ENCODE data around the gene ARHGEF1.

ARHGEF1 gene

GRCh38 chr19:41898235-41898634 is 15.3 kb downstream of the ARHGEF1 start:
- H3K4me3 ChIP-seq (ENCODE audit: low read length) = no peak overlapping the region
- no peak for DNase-seq (ENCODE audit: low read depth)
- TF ChIP-seq, protein P1, sequence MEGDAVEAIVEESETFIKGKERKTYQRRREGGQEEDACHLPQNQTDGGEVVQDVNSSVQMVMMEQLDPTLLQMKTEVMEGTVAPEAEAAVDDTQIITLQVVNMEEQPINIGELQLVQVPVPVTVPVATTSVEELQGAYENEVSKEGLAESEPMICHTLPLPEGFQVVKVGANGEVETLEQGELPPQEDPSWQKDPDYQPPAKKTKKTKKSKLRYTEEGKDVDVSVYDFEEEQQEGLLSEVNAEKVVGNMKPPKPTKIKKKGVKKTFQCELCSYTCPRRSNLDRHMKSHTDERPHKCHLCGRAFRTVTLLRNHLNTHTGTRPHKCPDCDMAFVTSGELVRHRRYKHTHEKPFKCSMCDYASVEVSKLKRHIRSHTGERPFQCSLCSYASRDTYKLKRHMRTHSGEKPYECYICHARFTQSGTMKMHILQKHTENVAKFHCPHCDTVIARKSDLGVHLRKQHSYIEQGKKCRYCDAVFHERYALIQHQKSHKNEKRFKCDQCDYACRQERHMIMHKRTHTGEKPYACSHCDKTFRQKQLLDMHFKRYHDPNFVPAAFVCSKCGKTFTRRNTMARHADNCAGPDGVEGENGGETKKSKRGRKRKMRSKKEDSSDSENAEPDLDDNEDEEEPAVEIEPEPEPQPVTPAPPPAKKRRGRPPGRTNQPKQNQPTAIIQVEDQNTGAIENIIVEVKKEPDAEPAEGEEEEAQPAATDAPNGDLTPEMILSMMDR (conservative IDR thresholded peaks at IDR 0.05; ENCODE audit: low read depth, low read length) = no peak

GRCh38 chr19:41901707-41902360 is 18.9 kb downstream of the ARHGEF1 start:
- DNase-seq (ENCODE audit: low read depth) = no peak
- no peak overlapping the region for H3K4me3 ChIP-seq (ENCODE audit: low read length)
- TF ChIP-seq, protein P1 (conservative IDR thresholded peaks at IDR 0.05; ENCODE audit: low read depth, low read length) = no peak

- DNase-seq (ENCODE audit: low read depth) = no peak
- TF ChIP-seq, protein P1 (conservative IDR thresholded peaks at IDR 0.05; ENCODE audit: low read depth, low read length) = no peak
These were observed 19.6 kb downstream of the ARHGEF1 start for GRCh38 chr19:41902594-41902993.

GRCh38 chr19:41903193-41903953 is 20.4 kb downstream of the ARHGEF1 start:
- DNase-seq (ENCODE audit: low read depth) = no peak
- TF ChIP-seq, protein P1 (conservative IDR thresholded peaks at IDR 0.05; ENCODE audit: low read depth, low read length) = no peak
- no peak overlapping the region for H3K4me3 ChIP-seq (ENCODE audit: low read length)

More at GRCh38 chr19:41902594-41902993, 19.6 kb downstream of the ARHGEF1 start:
- H3K4me3 ChIP-seq (ENCODE audit: low read length) = no peak overlapping the region

- DNase-seq (ENCODE audit: low read depth) = no peak
- TF ChIP-seq, protein P1 (conservative IDR thresholded peaks at IDR 0.05; ENCODE audit: low read depth, low read length) = no peak
- H3K4me3 ChIP-seq (ENCODE audit: low read length) = no peak overlapping the region
These were observed 21.3 kb downstream of the ARHGEF1 start for GRCh38 chr19:41904118-41904870.

- no peak overlapping the region for H3K4me3 ChIP-seq (ENCODE audit: low read length)
- TF ChIP-seq, protein P1 (conservative IDR thresholded peaks at IDR 0.05; ENCODE audit: low read depth, low read length) = no peak
- no peak for DNase-seq (ENCODE audit: low read depth)
These were observed 22.5 kb downstream of the ARHGEF1 start for GRCh38 chr19:41905273-41906002.
